Measurements from ENCODE around the gene KRTAP4-12.
"Not testable (repeated sequence)": the region's sequence is repeated elsewhere in the genome, so short reads cannot be mapped to it uniquely, and the experiment has no call there.

The KRTAP4-12 gene

GRCh38 chr17:41125064-41125463, 1.1 kb upstream of the KRTAP4-12 start:
- no peak for DNase-seq (ENCODE audit: low spot score)

- DNase-seq (ENCODE audit: low spot score), result not testable (repeated sequence)
Observed at GRCh38 chr17:41123292-41123990, 541 bp downstream of the KRTAP4-12 start.

- DNase-seq (ENCODE audit: low spot score), result no peak
Observed at GRCh38 chr17:41121742-41122141, 2.2 kb downstream of the KRTAP4-12 start.

- DNase-seq (ENCODE audit: low spot score), result not testable (repeated sequence)
Observed at GRCh38 chr17:41119696-41120690, 4.0 kb downstream of the KRTAP4-12 start.

GRCh38 chr17:41118721-41119120, 5.3 kb downstream of the KRTAP4-12 start:
- DNase-seq (ENCODE audit: low spot score), result no peak

GRCh38 chr17:41117846-41118386, 6.1 kb downstream of the KRTAP4-12 start, which contains the start of gene KRTAP4-11:
TSS of gene KRTAP4-11 (minus strand) at chr17:41118373. CDS start at chr17:41118315, 58 bp downstream.
- DNase-seq (ENCODE audit: low spot score), result not testable (repeated sequence)

GRCh38 chr17:41116297-41116696, 7.7 kb downstream of the KRTAP4-12 start:
- DNase-seq (ENCODE audit: low spot score), result no peak

- no peak for DNase-seq (ENCODE audit: low spot score)
Observed at GRCh38 chr17:41111151-41111885, 12.7 kb downstream of the KRTAP4-12 start.

GRCh38 chr17:41108728-41109386, 15.1 kb downstream of the KRTAP4-12 start:
- DNase-seq (ENCODE audit: low spot score), result not testable (repeated sequence)

- DNase-seq (ENCODE audit: low spot score), result no peak
Observed at GRCh38 chr17:41107941-41108450, 16.0 kb downstream of the KRTAP4-12 start.

- not testable (repeated sequence) for DNase-seq (ENCODE audit: low spot score)
Observed at GRCh38 chr17:41105347-41105746, 18.6 kb downstream of the KRTAP4-12 start, which contains the start of gene KRTAP4-9. TSS of gene KRTAP4-9 (plus strand) at chr17:41105389. CDS start at chr17:41105389, 0 bp downstream.

GRCh38 chr17:41104386-41105038, 19.5 kb downstream of the KRTAP4-12 start:
- not testable (repeated sequence) for DNase-seq (ENCODE audit: low spot score)

GRCh38 chr17:41103896-41104295, 20.1 kb downstream of the KRTAP4-12 start:
- DNase-seq (ENCODE audit: low spot score), result no peak

- DNase-seq (ENCODE audit: low spot score), result no peak
Observed at GRCh38 chr17:41101586-41102259, 22.3 kb downstream of the KRTAP4-12 start, which contains the start of gene KRTAP4-16. TSS of gene KRTAP4-16 (minus strand) at chr17:41102209. CDS start at chr17:41102209, 0 bp downstream.

- not testable (repeated sequence) for DNase-seq (ENCODE audit: low spot score)
Observed at GRCh38 chr17:41099682-41100480, 24.1 kb downstream of the KRTAP4-12 start.

GRCh38 chr17:41098481-41098880, 25.5 kb downstream of the KRTAP4-12 start:
- no peak for DNase-seq (ENCODE audit: low spot score)

GRCh38 chr17:41098042-41098441, 25.9 kb downstream of the KRTAP4-12 start, which contains the start of gene KRTAP4-8:
TSS of gene KRTAP4-8 (minus strand) at chr17:41098142. CDS start at chr17:41098084, 58 bp downstream.
- no peak for DNase-seq (ENCODE audit: low spot score)

- DNase-seq (ENCODE audit: low spot score), result no peak
Observed at GRCh38 chr17:41096055-41096454, 27.9 kb downstream of the KRTAP4-12 start.
